GM10266 (cell line): Measurements from ENCODE around the gene ALDOC.

ENCODE experiments used
- DNase-seq: peaks from one replicate; pipeline ENCODE4 v3.0.0; 2012; ENCODE audit errors: extremely low spot score
- CTCF ChIP-seq: IDR thresholded peaks from 2 replicates; pipeline ENCODE4 v1.5.1; 2012; ENCODE audit warnings: mild to moderate bottlenecking, low read depth; ENCODE audit not compliant: control insufficient read depth, insufficient read depth; ENCODE audit errors: missing control alignments

The ALDOC gene

GRCh38 chr17:28598799-28599310 is 22.2 kb upstream of the ALDOC start, which contains the start of gene SPAG5:
TSS of gene SPAG5 (minus strand) at chr17:28599025. CDS start at chr17:28598946, 79 bp downstream.
- DNase-seq: peak; percentile 98
- no peak for TF ChIP-seq CTCF

GRCh38 chr17:28598389-28598788 is 21.7 kb upstream of the ALDOC start:
- DNase-seq: no peak
- TF ChIP-seq CTCF: no peak

DNA sequence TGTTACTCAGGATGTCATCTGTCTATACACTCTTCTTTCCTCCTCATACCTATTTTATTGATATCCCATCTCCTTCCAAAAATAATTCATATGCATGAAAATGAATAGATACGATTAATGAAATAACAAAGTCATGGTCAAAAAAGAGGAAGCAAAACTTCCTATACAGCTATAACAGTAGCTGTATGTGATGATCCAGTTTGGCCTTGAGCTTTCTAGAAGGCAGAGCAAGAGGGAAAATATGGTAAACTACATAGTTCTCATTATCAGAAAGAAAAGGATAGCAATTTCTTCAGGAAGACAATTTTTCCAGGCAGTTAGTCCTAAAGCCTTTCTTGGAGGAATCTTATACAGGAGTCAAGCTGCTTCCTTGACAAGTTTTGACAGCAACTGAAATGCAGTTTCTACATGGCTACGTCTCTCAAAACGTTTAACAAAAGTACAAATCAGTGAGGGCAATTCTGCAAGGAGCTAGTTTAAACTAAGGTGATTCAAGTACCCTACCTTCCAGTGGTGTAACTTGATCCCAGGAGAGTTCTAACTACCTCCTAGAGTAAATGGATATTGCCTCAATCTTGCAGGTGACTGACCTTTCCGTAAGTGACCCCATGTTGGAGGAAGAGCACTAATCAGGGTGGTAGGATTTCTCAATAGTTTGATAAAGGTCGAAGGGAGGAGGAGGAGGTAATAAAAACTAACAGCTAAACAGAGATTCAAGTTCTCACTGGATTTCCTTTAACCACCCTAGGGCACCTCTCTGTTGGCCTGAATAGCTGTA is 21.1 kb upstream of the ALDOC start:
- TF ChIP-seq CTCF: no peak
- DNase-seq: no peak

DNA sequence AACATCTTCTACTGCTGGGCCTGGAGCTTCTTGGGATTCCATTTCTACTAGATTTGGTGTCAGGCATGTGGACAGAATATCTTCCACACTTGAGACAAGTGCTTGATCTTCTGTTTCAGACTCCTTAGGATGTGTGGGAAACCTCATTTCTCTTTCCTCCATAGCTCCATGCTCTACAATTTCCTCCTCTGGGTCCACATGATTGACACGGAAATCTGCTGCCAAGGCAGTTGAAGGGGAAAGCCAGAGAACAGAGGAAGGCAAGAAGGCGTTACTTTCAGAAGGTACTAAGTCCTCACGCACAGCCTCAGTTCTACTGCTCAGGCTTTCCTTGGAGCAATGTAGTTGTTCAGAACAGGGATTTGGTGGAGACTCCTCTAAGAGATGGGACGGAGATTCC is 15.6 kb upstream of the ALDOC start:
- no peak for DNase-seq
- no peak for TF ChIP-seq CTCF

- no peak for DNase-seq
- no peak for TF ChIP-seq CTCF
Observed at GRCh38 chr17:28585851-28586250, 9.2 kb upstream of the ALDOC start.

- no peak for TF ChIP-seq CTCF
- no peak for DNase-seq
Observed at GRCh38 chr17:28584434-28584833, 7.7 kb upstream of the ALDOC start.

DNA sequence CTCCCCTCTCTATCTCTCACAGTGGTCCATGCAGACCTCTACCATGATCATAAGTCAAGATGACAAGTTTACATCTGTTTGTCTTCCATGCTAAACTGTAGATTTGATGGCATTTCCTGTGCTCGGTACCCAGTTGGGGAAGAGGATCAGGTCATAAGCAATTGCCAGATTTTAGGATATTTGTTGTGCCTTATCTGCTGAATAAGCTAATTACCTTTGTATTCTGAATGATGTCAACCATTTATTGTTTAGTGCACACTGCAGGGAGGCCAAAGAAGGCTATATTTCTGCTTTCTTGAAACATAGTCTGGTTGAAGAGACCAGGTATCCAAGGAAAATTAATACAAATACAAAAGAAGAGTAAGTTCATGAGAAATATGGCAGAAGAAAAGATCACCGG is 5.8 kb upstream of the ALDOC start:
- no peak for TF ChIP-seq CTCF
- no peak for DNase-seq
